GM21360 (cell line): ENCODE results near the gene CALU.

Experiments
- ATAC-seq: cut with Tn5 transposase; IDR thresholded peaks from one replicate; pipeline ENCODE4 v1.9.1; 2021; ENCODE audit warnings: mild to moderate bottlenecking, moderate library complexity; ENCODE audit not compliant: unreplicated experiment

CALU gene

GRCh38 chr7:128783143-128783861 is 44.1 kb downstream of the CALU start:
- ATAC-seq = no peak

- ATAC-seq = no peak
These were observed 46.6 kb downstream of the CALU start for GRCh38 chr7:128785738-128786137.

- no peak for ATAC-seq
These were observed 49.6 kb downstream of the CALU start for GRCh38 chr7:128788446-128789412.

- ATAC-seq = peak; percentile 10
These were observed 51.3 kb downstream of the CALU start for GRCh38 chr7:128790315-128791041.

- peak; percentile 75 for ATAC-seq
These were observed 52.2 kb downstream of the CALU start, which contains the start of gene CCDC136 for GRCh38 chr7:128791121-128791971. CCDC136 (plus strand) TSS chr7:128791968; CDS start chr7:128792412, 444 bp downstream.

GRCh38 chr7:128791972-128792327 is 52.8 kb downstream of the CALU start:
- ATAC-seq = no peak

- ATAC-seq = no peak
These were observed 53.5 kb downstream of the CALU start for GRCh38 chr7:128792471-128793180.

- no peak for ATAC-seq
These were observed 54.0 kb downstream of the CALU start for GRCh38 chr7:128793181-128793547.

GRCh38 chr7:128794020-128794419 is 54.9 kb downstream of the CALU start:
- ATAC-seq = no peak

- no peak for ATAC-seq
These were observed 55.3 kb downstream of the CALU start for GRCh38 chr7:128794436-128794835.

- ATAC-seq = no peak
These were observed 56.0 kb downstream of the CALU start for GRCh38 chr7:128795129-128795528.

- no peak for ATAC-seq
These were observed 57.2 kb downstream of the CALU start for GRCh38 chr7:128796327-128796726.

GRCh38 chr7:128799451-128799850 is 60.3 kb downstream of the CALU start:
- no peak for ATAC-seq

- ATAC-seq = no peak
These were observed 61.4 kb downstream of the CALU start for GRCh38 chr7:128800567-128800966.

GRCh38 chr7:128801003-128801402 is 61.8 kb downstream of the CALU start:
- no peak for ATAC-seq

GRCh38 chr7:128801667-128802418 is 62.7 kb downstream of the CALU start:
- no peak for ATAC-seq

- ATAC-seq = no peak
These were observed 65.3 kb downstream of the CALU start for GRCh38 chr7:128804484-128804883.

GRCh38 chr7:128805225-128805624 is 66.1 kb downstream of the CALU start:
- ATAC-seq = no peak

GRCh38 chr7:128807191-128807590 is 68.0 kb downstream of the CALU start:
- no peak for ATAC-seq
